Hematopoietic multipotent progenitor cell treated with erythropoietin and hydrocortisone succinate and interleukin-3 and kit ligand, for 8 days (in vitro differentiated cells): ENCODE results near the gene ABHD16A.

ENCODE experiments used
- DNase-seq: peaks from one replicate; pipeline ENCODE4 v3.0.0-alpha.2; 2015

Gene ABHD16A

GRCh38 chr6:31702819-31703716 lies at the start of gene ABHD16A:
Gene ABHD16A, minus strand, starts transcription at chr6:31703324. Its CDS starts 43 bp downstream, at chr6:31703281.
- DNase-seq, result peak; percentile 98

GRCh38 chr6:31752739-31753319 lies 49.7 kb upstream of the ABHD16A start:
- no peak for DNase-seq

GRCh38 chr6:31750411-31751022 lies 47.4 kb upstream of the ABHD16A start:
- DNase-seq, result no peak

GRCh38 chr6:31749301-31750036 lies 46.3 kb upstream of the ABHD16A start:
- no peak for DNase-seq

- DNase-seq, result no peak
Observed at GRCh38 chr6:31744422-31744821, 41.3 kb upstream of the ABHD16A start.

GRCh38 chr6:31742894-31743293 lies 39.8 kb upstream of the ABHD16A start:
- no peak for DNase-seq

GRCh38 chr6:31741815-31742214 lies 38.7 kb upstream of the ABHD16A start:
- DNase-seq, result no peak

GRCh38 chr6:31740397-31741223 lies 37.5 kb upstream of the ABHD16A start:
- no peak for DNase-seq

GRCh38 chr6:31739639-31740396 lies 36.7 kb upstream of the ABHD16A start, which contains the start of gene MSH5:
Gene MSH5, plus strand, starts transcription at chr6:31740005. Its CDS starts 462 bp downstream, at chr6:31740467.
- DNase-seq, result peak; percentile 99

GRCh38 chr6:31737991-31738979 lies 35.2 kb upstream of the ABHD16A start:
- peak; percentile 89 for DNase-seq

GRCh38 chr6:31737315-31737990 lies 34.3 kb upstream of the ABHD16A start:
- DNase-seq, result peak; percentile 51

- no peak for DNase-seq
Observed at GRCh38 chr6:31736768-31737314, 33.7 kb upstream of the ABHD16A start.

- DNase-seq, result peak; percentile 86
Observed at GRCh38 chr6:31736021-31736767, 33.1 kb upstream of the ABHD16A start, which contains the start of gene CLIC1. Gene CLIC1, minus strand, starts transcription at chr6:31736530. Its CDS starts 230 bp downstream, at chr6:31736300.

- peak; percentile 70 for DNase-seq
Observed at GRCh38 chr6:31734821-31735406, 31.8 kb upstream of the ABHD16A start.

GRCh38 chr6:31734247-31734820 lies 31.2 kb upstream of the ABHD16A start:
- no peak for DNase-seq

- no peak for DNase-seq
Observed at GRCh38 chr6:31733734-31734133, 30.6 kb upstream of the ABHD16A start.

- DNase-seq, result no peak
Observed at GRCh38 chr6:31732029-31732428, 28.9 kb upstream of the ABHD16A start.
